Esophagus squamous epithelium (tissue), 5 donors: ENCODE measurements around the gene TRAF7. TPM values are rescaled to one million over a fixed set of nuclear protein-coding genes. Genes with fewer than 3 reads are reported as not detected.
"Not testable (repeated sequence)": the region's sequence is repeated elsewhere in the genome, so short reads cannot be mapped to it uniquely, and the experiment has no call there.

ENCODE experiments used
- DNase-seq: peaks from one replicate; lab custom pipeline; 2025; lab: John Stamatoyannopoulos, UW
- H3K27ac ChIP-seq, 4 donors: fragments of 200-600 bp; sonication (generic); one replicate each; pipeline ENCODE4 v1.5.1; 2016 to 2019; ENCODE audit warnings: mild to moderate bottlenecking in 1 of 4
- H3K27me3 ChIP-seq, 4 donors: fragments of 200-600 bp; sonication (generic); 1 replicate in 3 of 4; 2 replicates in 1 of 4; pipeline versions ENCODE4 v1.5.1 to v1.6.0; 2017 to 2021; ENCODE audit warnings: antibody characterized with exemption in 1 of 4
- H3K36me3 ChIP-seq, 3 donors: fragments of 200-600 bp; sonication (generic); one replicate each; pipeline ENCODE4 v1.5.1; 2016 to 2019
- H3K4me1 ChIP-seq, 3 donors: fragments of 200-600 bp; sonication (generic); one replicate each; pipeline ENCODE4 v1.5.1; 2017 to 2019
- H3K4me3 ChIP-seq, 4 donors: fragments of 200-600 bp; sonication (generic); 1 replicate in 3 of 4; 2 replicates in 1 of 4; pipeline ENCODE4 v1.5.1; 2016 to 2019; ENCODE audit warnings: mild to moderate bottlenecking in 2 of 4, moderate library complexity in 1 of 4
- H3K9me3 ChIP-seq, 3 donors: fragments of 200-600 bp; sonication (generic); one replicate each; pipeline ENCODE4 v1.5.1; 2016 to 2019
- POLR2A ChIP-seq, 4 donors: fragments of 450-650 bp; IDR thresholded peaks; one replicate each; pipeline ENCODE4 v1.6.1; 2017; ENCODE audit warnings: antibody characterized with exemption in 4 of 4, mild to moderate bottlenecking in 4 of 4, moderate library complexity in 3 of 4
- WGBS, 2 donors: methylation state at CpG; one replicate each; pipeline ENCODE4 v1.1.5; 2018; 5-methylcytosine and 5-hydroxymethylcytosine counted together
- intact Hi-C: fragments of 100-400 bp; cut with DNase I; formaldehyde crosslinking; loops from one replicate; pipeline ENCODE4 v1.15.0; 2022
- total RNA-seq, 4 donors: library from RNA; depleted of rRNA; stranded (reverse); fragments of >200 nt; gene quantifications; one replicate each; pipeline ENCODE4 v1.1.0, GENCODE V29; 2016
- TF ChIP-seq, protein P1 (sequence below), 6 experiments: fragments of 450-650 bp in 4 of 6; fragments of 200-600 bp in 2 of 6; sonication (generic) in 2 of 6; IDR thresholded peaks; one replicate each; pipeline ENCODE4 v1.5.1; 2016 to 2019; ENCODE audit warnings: antibody characterized with exemption in 6 of 6, mild to moderate bottlenecking in 4 of 6, moderate library complexity in 4 of 6
- donor health status: DM: yes; HTN: yes; CAD: no.

TRAF7 gene
- total RNA-seq, 4 donors from 2014 or later, result 46.9 to 79.6 (median 73.2) TPM

DNA sequence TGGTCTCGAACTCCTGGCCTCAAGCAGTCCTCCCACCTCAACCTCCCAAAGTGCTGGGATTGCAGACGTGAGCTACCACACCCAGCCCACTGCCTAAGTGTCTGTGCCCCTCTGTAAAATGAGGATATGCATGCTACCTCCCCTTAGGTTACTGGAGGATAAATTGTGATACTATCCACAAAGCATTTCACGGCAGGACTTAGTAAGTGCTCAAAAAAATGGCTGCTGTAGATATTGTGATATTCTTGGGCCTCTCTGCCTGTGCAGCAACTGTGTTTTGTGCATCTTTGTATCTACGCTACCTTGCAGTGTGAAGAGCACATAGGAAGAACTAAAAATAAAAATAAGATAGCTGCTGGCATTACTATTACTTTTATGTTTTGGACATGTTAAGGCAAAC, 42.7 kb downstream of the TRAF7 start:
- intact Hi-C loops, result no loop called here
- peaks cover 10 to 62% (median 16%) of the 10 kb centered on the region in 4 donors for H3K27me3 ChIP-seq
- WGBS, 2 donors, result 63 to 68% methylated on average over 4 of the region's 4 CpGs

DNA sequence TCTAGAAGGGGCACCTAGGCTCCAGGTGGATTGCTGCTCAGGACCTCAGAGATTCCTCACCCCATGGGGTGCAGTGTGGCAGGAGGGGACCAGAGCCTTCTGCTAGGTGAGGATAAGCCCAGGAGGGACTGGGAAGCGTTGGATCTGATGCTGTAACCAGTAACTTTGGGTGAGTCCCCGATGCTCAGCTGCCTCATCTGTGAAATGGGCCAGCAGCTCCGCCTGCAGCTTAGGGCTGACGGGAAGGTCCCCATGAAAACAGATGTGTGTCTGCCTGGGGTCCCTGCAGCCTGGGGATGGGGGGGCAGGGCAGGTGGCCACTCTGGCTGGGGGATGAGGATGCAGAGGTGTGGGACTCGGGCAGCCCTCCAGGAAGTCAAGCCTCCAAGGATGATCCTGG, 43.5 kb downstream of the TRAF7 start:
- no peaks in the 10 kb centered on the region for H3K9me3 ChIP-seq
- WGBS, 2 donors, result 60% methylated on average over 1 of the region's 5 CpGs; no CpG with 5 or more reads in 1 of the 2 donors
- TF ChIP-seq POLR2A (IDR thresholded peaks at IDR 0.05), result no peak
- TF ChIP-seq, protein P1, sequence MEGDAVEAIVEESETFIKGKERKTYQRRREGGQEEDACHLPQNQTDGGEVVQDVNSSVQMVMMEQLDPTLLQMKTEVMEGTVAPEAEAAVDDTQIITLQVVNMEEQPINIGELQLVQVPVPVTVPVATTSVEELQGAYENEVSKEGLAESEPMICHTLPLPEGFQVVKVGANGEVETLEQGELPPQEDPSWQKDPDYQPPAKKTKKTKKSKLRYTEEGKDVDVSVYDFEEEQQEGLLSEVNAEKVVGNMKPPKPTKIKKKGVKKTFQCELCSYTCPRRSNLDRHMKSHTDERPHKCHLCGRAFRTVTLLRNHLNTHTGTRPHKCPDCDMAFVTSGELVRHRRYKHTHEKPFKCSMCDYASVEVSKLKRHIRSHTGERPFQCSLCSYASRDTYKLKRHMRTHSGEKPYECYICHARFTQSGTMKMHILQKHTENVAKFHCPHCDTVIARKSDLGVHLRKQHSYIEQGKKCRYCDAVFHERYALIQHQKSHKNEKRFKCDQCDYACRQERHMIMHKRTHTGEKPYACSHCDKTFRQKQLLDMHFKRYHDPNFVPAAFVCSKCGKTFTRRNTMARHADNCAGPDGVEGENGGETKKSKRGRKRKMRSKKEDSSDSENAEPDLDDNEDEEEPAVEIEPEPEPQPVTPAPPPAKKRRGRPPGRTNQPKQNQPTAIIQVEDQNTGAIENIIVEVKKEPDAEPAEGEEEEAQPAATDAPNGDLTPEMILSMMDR (IDR thresholded peaks at IDR 0.05), result no peak
- no peak for DNase-seq
- intact Hi-C loops, result no loop called here
- no peak overlapping the region for H3K27ac ChIP-seq
- H3K4me1 ChIP-seq, result peaks cover 15 to 27% (median 20%) of the 10 kb centered on the region in 3 donors
- peaks cover 10 to 54% (median 16%) of the 10 kb centered on the region in 4 donors for H3K27me3 ChIP-seq
- H3K4me3 ChIP-seq, result no peak overlapping the region
- H3K36me3 ChIP-seq, result no peaks in the 10 kb centered on the region

More for the DNA sequence above, 42.7 kb downstream of the TRAF7 start:
- Histone ChIP-seq H3K4me1 (peaks cover 15 to 27% (median 20%) of the 10 kb centered on the region in 3 donors), H3K36me3 (no peaks in the 10 kb centered on the region), H3K4me3 (no peak overlapping the region), H3K9me3 (no peaks in the 10 kb centered on the region), H3K27ac (no peak overlapping the region)
- DNase-seq, result no peak
- TF ChIP-seq POLR2A (IDR thresholded peaks at IDR 0.05), result no peak
- TF ChIP-seq, protein P1 (IDR thresholded peaks at IDR 0.05), result no peak

DNA sequence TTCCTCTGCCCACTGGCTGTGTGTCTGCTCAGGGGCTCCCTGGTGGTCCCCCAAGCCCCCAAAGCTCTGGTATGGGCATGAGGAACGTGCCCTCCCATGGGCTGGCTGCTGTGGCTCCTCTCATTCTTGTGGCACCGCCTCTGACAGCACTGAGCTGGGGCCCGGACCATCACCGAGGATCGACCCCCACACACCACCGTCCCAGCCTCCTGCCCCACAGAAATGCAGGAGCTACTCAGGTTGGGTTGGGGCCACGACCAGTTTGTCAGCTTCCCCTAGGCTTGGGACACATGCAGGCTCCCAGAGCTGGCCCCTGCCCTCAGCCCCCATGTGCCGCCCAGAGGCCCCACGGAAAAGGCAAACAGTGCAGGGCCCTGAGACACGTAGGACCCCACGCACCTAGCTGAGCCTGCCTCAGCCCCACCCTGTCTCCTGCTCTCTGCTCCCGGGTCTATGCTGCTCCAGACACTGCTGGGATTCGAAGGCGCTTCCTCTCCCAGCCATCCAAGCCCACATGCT, 44.1 kb downstream of the TRAF7 start:
- no peaks in the 10 kb centered on the region for H3K36me3 ChIP-seq
- H3K9me3 ChIP-seq, result no peaks in the 10 kb centered on the region
- intact Hi-C loops, result no loop called here
- TF ChIP-seq POLR2A (IDR thresholded peaks at IDR 0.05), result no peak
- TF ChIP-seq, protein P1 (IDR thresholded peaks at IDR 0.05), result no peak
- DNase-seq, result no peak
- 83% methylated on average over 7 of the region's 14 CpGs; no CpG with 5 or more reads in 1 of the 2 donors for WGBS, 2 donors
- H3K4me3 ChIP-seq, result no peak overlapping the region
- H3K27me3 ChIP-seq, result peaks cover 10 to 48% (median 13%) of the 10 kb centered on the region in 4 donors
- H3K4me1 ChIP-seq, result peaks cover 13 to 24% (median 22%) of the 10 kb centered on the region in 3 donors
- no peak overlapping the region for H3K27ac ChIP-seq

DNA sequence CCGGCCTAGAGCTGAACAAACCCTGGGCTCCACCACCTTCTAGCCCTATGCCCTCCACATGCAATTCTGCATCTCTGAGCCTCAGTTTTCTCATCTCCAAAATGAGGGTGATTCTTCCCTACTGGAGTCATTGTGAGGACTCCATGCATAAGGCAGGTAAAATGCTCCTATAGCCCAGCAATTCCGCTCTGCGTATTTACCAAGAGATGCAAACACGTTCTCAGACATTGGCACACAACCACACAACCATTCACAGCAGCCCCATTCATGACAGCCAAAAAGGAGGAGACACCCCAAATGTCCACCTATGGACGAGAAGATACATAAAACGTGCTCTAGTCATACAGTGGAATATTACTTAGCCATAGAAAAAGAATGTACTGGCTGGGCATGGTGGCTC, 44.7 kb downstream of the TRAF7 start:
- peaks cover 7 to 22% (median 20%) of the 10 kb centered on the region in 3 donors for H3K4me1 ChIP-seq
- H3K27ac ChIP-seq, result no peak overlapping the region
- peaks cover 6 to 42% (median 9%) of the 10 kb centered on the region in 4 donors for H3K27me3 ChIP-seq
- no peak for TF ChIP-seq POLR2A (IDR thresholded peaks at IDR 0.05)
- TF ChIP-seq, protein P1 (IDR thresholded peaks at IDR 0.05), result no peak
- no peak overlapping the region for H3K4me3 ChIP-seq
- intact Hi-C loops, result no loop called here
- no peak for DNase-seq
- no peaks in the 10 kb centered on the region for H3K36me3 ChIP-seq
- 91 to 92% methylated on average over 5 to 6 of the region's 6 CpGs for WGBS, 2 donors
- H3K9me3 ChIP-seq, result no peaks in the 10 kb centered on the region

DNA sequence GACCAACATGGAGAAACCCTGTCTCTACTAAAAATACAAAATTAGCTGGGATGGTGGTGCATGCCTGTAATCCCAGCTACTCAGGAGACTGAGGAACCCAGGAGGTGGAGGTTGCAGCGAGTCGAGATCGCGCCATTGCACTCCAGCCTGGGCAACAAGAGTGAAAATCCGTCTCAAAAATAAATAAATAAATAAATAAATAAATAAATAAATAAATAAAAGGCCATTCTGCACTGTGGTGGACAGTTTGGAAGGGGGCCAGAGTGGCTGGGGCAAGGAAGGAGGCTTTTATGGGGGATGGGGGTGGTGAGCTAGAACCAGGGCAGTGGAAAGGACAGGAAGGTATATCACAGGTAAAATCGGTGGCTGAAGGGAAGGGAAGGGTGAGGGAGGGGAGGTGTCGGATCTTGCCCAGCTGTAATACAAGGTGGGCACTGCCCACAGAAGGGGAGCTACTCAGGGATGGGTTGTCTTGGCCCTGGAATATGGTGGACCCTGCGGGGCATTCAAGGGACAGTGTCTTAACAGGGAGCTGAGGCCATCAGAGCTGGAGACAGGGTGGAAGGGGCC, 47.6 kb downstream of the TRAF7 start:
- DNase-seq, H3K9me3 ChIP-seq, intact Hi-C loops, H3K4me3 ChIP-seq, H3K27ac ChIP-seq: not testable (repeated sequence)
- peaks cover 13 to 24% (median 22%) of the 10 kb centered on the region in 3 donors for H3K4me1 ChIP-seq
- peaks cover 4 to 19% (median 12%) of the 10 kb centered on the region in 3 donors for H3K36me3 ChIP-seq
- 83 to 93% methylated on average over 8 of the region's 8 CpGs for WGBS, 2 donors
- H3K27me3 ChIP-seq, result peaks cover 0 to 15% (median 0%) of the 10 kb centered on the region in 4 donors
